ENCODE measurements around the gene BATF3. TPM values are rescaled to one million over a fixed set of nuclear protein-coding genes. Genes with fewer than 3 reads are reported as not detected.

The BATF3 gene
- polyA plus RNA-seq, 1 of the 3 experiments (the other 2 are of a cell fraction), result 0.76 TPM

DNA sequence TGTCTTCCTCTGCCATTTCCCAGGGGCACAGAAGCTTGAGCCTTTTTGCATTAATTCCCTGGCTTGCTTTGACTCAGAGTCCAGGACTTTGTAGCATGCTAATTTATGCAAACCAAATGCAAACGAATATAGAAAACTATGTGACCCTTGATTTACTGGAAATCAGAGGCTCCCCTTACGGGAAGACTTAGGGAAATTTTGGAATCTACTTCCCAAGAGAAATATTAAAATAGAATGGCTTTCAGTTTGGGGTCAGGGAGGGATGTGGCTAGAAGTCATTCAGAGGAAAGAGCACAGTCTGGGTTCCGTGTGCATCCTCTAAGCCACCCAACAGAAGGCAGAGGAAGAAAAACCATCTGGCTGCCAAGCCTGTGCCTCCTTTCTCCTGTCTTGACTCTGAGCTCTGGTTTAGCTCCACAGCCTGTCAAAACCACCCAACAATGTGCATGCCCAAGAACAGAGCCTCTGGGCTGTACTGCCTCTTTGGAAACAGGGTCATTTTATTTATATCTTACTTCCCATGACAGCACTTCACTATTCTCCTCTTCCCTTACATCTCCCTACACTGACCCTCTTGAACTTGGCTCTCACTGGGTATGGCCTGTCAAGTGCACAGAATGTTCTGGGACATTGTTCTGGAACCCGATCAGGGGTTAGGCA lies 61.0 kb downstream of the BATF3 start:
- Histone ChIP-seq H3K79me2 (ENCODE audit: insufficient read depth) (no peaks in the 10 kb centered on the region), H3K9me3 (no peaks in the 10 kb centered on the region), H3K9ac (no peak overlapping the region), H2AFZ (ENCODE audit: low read depth) (no peak overlapping the region), H3K4me1 (ENCODE audit: control insufficient read depth in 1 of 2, insufficient read depth in 2 of 2, low read depth in 1 of 2, low read length in 1 of 2) (peaks cover 11 to 43% of the 10 kb centered on the region in 2 experiments), H3F3A (replicated peaks; ENCODE audit: insufficient read depth) (no peaks in the 10 kb centered on the region), H3K4me3 (ENCODE audit: low read depth in 2 of 2, low read length in 1 of 2) (no peak overlapping the region), H3K27me3 (ENCODE audit: insufficient read depth) (peaks cover 40% of the 10 kb centered on the region; the same call in 1 of the 2 replicates), H3K36me3 (replicated peaks in 1 of 2; ENCODE audit: control insufficient read depth in 1 of 2, insufficient read depth in 2 of 2, low read length in 1 of 2) (no peaks in the 10 kb centered on the region), H3K4me2 (no peak overlapping the region), H3K9me2 (no peaks in the 10 kb centered on the region), H4K20me1 (ENCODE audit: insufficient read depth) (no peaks in the 10 kb centered on the region), H3K27ac (ENCODE audit: low read depth in 2 of 2, low read length in 1 of 2) (peak overlapping the region in 1 of 2 experiments; percentile 47; a peak in 1 of 4 replicates)
- CTCF ChIA-PET, result interaction anchor here (1.2 to 1.4 kb wide), 3 partner anchors 9 to 958 kb away, joined by 3 to 4 read pairs (median 3); no protein-coding TSS in a partner anchor
- POLR2A ChIA-PET, result interaction anchor here (1.5 kb wide), 1 partner anchor 30 kb away, joined by 4 read pairs; the partner anchor contains the start of gene ATF3
- WGBS (ENCODE audit: low lambda C conversion rate), result 54% methylated on average over 4 of the region's 4 CpGs
- TF ChIP-seq TCF12 (IDR thresholded peaks at IDR 0.05) (peak; percentile 56), EP300 (IDR thresholded peaks at IDR 0.05; ENCODE audit: borderline replicate concordance in 1 of 2, low read depth in 1 of 2, low read length in 1 of 2) (peak in 1 of 2 experiments; percentile 50; a peak in 1 of 4 replicates), POLR2AphosphoS5 (IDR thresholded peaks at IDR 0.05; ENCODE audit: low read depth, low read length) (no peak), TAF1 (IDR thresholded peaks at IDR 0.05; ENCODE audit: borderline replicate concordance, low read depth, low read length) (no peak)
- peak; percentile 41 for DNase-seq

DNA sequence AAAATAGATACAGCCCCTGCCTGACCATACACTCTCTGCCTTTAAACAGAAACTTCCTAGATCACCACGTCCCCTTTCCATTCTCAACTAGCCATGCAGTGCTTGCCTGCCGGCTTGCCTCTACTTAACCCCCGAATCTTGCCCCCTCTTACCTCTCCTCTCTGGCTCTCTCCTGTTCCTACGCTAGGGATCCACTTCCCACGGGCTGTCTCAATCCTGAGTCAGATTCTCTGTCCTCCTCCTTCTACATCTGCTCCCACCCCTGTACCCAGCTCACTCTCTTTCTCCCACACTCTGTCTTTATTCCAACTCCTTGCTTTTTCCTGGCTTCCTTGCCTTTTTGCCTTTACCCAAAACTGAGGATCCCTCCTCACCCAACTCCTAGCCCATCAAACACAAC lies 61.7 kb downstream of the BATF3 start:
- Histone ChIP-seq H3K9me2 (no peaks in the 10 kb centered on the region), H3K4me3 (ENCODE audit: low read depth in 2 of 2, low read length in 1 of 2) (no peak overlapping the region), H3K27me3 (ENCODE audit: insufficient read depth) (peaks cover 47% of the 10 kb centered on the region), H3K4me1 (ENCODE audit: control insufficient read depth in 1 of 2, insufficient read depth in 2 of 2, low read depth in 1 of 2, low read length in 1 of 2) (peaks cover 11 to 43% of the 10 kb centered on the region in 2 experiments), H3K36me3 (replicated peaks in 1 of 2; ENCODE audit: control insufficient read depth in 1 of 2, insufficient read depth in 2 of 2, low read length in 1 of 2) (no peaks in the 10 kb centered on the region), H2AFZ (ENCODE audit: low read depth) (no peak overlapping the region), H3K9ac (no peak overlapping the region), H3F3A (replicated peaks; ENCODE audit: insufficient read depth) (no peaks in the 10 kb centered on the region), H3K9me3 (no peaks in the 10 kb centered on the region), H3K79me2 (ENCODE audit: insufficient read depth) (no peaks in the 10 kb centered on the region), H4K20me1 (ENCODE audit: insufficient read depth) (no peaks in the 10 kb centered on the region), H3K27ac (ENCODE audit: low read depth in 2 of 2, low read length in 1 of 2) (no peak overlapping the region; a peak in 1 of 4 replicates), H3K4me2 (no peak overlapping the region)
- ChIA-PET POLR2A (no interaction called here), CTCF (interaction anchor here (1.4 kb wide), 2 partner anchors 8 to 28 kb away, joined by 3 to 4 read pairs; no protein-coding TSS in a partner anchor)
- TF ChIP-seq SMC3 (IDR thresholded peaks at IDR 0.05; ENCODE audit: low read depth, low read length), result no peak
- TF ChIP-seq, protein P1, sequence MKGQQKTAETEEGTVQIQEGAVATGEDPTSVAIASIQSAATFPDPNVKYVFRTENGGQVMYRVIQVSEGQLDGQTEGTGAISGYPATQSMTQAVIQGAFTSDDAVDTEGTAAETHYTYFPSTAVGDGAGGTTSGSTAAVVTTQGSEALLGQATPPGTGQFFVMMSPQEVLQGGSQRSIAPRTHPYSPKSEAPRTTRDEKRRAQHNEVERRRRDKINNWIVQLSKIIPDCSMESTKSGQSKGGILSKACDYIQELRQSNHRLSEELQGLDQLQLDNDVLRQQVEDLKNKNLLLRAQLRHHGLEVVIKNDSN (IDR thresholded peaks at IDR 0.05; ENCODE audit: borderline replicate concordance, low read depth), result no peak
- no peak for TF ChIP-seq FOXJ3 (CRISPR knock-in tag; IDR thresholded peaks at IDR 0.05)
- no peak for TF ChIP-seq ELF1 (IDR thresholded peaks at IDR 0.05)
- TF ChIP-seq RCOR1 (IDR thresholded peaks at IDR 0.05; ENCODE audit: low read length), result no peak
- TF ChIP-seq TEAD4 (IDR thresholded peaks at IDR 0.05; ENCODE audit: borderline replicate concordance, insufficient read depth), result no peak
- TF ChIP-seq GABPA (IDR thresholded peaks at IDR 0.05; ENCODE audit: low read depth), result no peak
- TF ChIP-seq SIN3A (IDR thresholded peaks at IDR 0.05; ENCODE audit: borderline replicate concordance, low read depth, low read length), result no peak
- TF ChIP-seq, protein P2, sequence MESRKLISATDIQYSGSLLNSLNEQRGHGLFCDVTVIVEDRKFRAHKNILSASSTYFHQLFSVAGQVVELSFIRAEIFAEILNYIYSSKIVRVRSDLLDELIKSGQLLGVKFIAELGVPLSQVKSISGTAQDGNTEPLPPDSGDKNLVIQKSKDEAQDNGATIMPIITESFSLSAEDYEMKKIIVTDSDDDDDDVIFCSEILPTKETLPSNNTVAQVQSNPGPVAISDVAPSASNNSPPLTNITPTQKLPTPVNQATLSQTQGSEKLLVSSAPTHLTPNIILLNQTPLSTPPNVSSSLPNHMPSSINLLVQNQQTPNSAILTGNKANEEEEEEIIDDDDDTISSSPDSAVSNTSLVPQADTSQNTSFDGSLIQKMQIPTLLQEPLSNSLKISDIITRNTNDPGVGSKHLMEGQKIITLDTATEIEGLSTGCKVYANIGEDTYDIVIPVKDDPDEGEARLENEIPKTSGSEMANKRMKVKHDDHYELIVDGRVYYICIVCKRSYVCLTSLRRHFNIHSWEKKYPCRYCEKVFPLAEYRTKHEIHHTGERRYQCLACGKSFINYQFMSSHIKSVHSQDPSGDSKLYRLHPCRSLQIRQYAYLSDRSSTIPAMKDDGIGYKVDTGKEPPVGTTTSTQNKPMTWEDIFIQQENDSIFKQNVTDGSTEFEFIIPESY (IDR thresholded peaks at IDR 0.05; ENCODE audit: borderline replicate concordance, low read depth), result no peak
- no peak for TF ChIP-seq IRF3 (IDR thresholded peaks at IDR 0.05; ENCODE audit: low read depth, low read length)
- TF ChIP-seq RAD21 (IDR thresholded peaks at IDR 0.05; ENCODE audit: low read length), result no peak
- TF ChIP-seq NFIC (IDR thresholded peaks at IDR 0.05; ENCODE audit: borderline replicate concordance), result no peak
- TF ChIP-seq YY1 (IDR thresholded peaks at IDR 0.05; ENCODE audit: low read depth), result no peak
- no peak for DNase-seq
- 79% methylated on average over 5 of the region's 5 CpGs for WGBS (ENCODE audit: low lambda C conversion rate)
